GM18519 (cell line): ENCODE data around the gene PLXNA2.

Source experiments
- ATAC-seq: cut with Tn5 transposase; IDR thresholded peaks from one replicate; pipeline ENCODE4 v1.9.1; 2021; ENCODE audit warnings: mild to moderate bottlenecking, moderate library complexity; ENCODE audit not compliant: unreplicated experiment, low FRiP score

The PLXNA2 gene

GRCh38 chr1:208008534-208008933 is 235.7 kb downstream of the PLXNA2 start:
- ATAC-seq: no peak

GRCh38 chr1:208007938-208008342 is 236.2 kb downstream of the PLXNA2 start:
- ATAC-seq: no peak

DNA sequence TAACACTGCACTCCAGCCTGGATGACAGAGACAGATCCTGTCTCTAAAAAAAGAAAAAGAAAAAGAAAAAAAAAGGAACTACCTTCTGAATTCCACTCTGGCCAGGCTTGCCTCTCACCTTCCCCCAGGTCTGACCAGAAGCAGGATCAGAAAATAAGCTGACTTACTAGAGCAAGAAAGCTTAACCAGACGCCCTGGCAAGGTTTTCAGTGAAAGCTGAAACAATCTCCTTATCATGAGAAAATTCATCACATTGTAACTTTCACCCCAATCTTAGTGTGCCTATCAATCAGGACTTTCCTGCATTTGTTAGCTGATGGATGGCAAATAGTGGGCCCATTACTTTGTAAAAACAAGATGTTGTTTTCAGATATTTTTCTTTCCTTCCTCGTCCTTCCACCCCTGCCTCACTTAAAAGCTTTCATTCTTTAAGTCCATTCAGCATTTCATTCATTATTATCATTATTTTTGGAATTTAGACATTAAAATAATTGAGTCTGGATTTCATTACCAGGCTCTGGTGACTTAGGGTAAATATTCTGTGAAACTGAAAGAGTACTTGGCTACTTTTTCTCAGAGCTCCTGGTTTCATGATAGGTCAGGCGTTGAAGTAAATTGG is 236.8 kb downstream of the PLXNA2 start:
- no peak for ATAC-seq

DNA sequence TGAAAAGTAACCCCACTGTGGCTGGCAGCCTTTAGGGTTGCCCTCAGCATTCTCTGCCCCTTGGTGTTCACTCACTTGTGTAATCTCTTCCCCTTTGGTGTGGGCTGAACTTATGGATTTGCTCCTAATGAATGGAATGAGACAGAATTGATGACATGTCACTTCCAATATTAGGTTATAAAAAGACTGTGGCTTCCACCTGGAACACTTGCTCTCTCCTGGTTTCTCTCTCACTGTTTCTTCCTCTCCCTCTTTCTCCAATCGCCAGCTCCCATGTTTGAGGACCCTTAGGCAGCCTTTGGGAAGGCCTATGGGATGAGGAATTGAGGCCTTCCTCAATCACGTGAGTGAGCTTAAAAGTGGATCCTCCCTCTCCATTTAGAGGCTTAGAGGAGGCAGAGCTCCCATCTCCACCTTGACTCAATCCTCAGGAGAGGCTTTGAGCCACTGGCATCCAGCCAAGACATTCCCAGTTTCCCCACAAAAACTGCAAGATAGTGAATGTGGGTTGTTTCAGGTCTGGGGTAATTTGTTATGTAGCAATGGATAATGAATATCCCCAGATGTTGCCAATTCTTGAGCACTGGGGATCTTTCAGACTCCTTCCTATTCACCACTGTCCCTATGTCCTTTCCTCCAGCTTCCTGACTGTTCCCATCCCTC is 237.8 kb downstream of the PLXNA2 start:
- no peak for ATAC-seq

- no peak for ATAC-seq
Measured at GRCh38 chr1:208004851-208005250, 239.3 kb downstream of the PLXNA2 start.

- no peak for ATAC-seq
Measured at GRCh38 chr1:208003241-208003640, 240.9 kb downstream of the PLXNA2 start.

DNA sequence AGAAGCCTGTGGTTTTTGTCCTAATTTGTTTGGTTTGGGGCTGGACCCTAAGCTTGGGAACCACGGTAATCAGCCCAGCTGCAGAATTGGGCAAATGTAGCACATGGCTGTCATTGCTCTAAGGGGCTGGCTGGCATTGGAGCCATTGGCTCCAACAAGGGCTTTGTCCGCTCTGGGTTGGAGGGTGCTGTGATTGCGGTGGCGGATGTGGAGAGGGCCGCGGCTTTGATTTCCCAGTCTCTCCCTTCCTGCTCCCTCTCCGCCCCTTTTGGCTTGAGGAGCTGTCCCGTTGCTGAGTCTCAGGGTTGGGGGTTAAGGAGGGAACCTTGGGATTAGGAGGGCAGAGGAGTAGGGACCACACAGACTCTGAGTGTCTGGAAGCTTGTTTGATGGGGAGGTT is 241.5 kb downstream of the PLXNA2 start:
- no peak for ATAC-seq

DNA sequence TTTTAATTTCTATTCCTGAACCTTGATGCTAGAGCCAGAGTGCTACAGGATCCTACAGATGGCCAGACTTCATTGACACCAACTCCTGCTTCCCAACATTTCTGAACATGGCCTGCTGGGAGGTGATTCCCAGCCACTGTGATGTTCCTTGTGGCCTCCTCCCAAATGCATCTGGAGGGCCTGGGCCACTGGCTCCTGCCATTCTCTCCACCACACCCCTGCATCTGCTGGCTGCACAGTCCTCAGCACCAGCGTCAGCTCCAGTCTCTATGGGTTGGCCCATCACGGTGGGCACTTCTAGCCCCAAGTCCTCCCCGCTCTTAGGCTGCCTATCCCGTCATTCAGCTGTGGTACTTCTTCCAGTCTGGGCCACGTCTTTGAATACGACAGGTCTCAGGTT is 242.1 kb downstream of the PLXNA2 start:
- no peak for ATAC-seq

GRCh38 chr1:208000504-208000903 is 243.7 kb downstream of the PLXNA2 start:
- no peak for ATAC-seq

DNA sequence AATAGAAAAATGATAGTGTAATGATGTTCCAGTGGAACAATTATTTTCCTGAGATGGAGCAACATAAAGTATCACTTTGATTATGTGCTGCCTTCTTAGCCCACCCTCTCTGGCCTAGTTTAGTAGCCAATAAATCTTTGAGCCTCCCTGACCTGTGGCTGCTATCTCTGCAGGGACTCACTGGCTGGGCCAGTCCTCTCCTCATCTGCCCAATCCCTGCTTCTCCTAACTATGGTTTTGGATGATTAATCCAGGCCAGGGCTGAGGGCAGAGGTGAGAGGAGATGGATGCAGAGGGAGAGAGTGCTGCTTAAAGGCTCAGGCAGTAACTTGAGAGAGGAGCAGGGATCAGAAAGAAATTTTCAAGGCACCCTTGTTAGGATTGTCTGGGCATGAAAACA is 244.2 kb downstream of the PLXNA2 start:
- ATAC-seq: no peak

DNA sequence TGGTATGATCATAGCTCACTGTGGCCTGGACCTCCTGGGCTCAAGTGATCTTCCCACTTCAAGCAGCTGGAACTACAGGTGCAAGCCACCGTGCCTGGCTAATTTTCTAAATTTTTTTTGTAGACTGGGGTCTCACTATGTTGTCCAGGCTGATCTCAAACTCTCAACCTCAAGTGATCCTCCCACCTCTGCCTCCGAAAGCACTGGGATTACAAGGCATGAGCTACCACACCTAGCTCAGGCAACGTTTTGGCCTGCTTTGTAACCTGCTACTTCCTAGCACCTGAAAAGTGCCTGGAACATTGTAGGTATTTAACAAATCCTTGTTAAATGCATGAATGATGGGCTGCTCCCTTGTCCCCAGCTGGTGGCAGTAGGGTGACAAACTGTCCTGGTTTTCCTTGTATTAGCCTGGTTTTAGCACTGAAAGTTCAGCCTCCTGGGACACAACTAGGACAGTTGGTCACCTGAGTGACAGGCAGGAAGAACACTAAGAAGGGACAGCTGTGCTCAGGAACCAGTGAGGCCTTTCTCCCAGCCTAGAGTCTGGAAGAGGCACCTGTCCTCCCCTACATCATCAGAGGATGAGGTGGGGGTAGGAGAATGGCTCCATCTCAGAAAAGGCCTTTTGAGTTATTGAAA is 244.8 kb downstream of the PLXNA2 start:
- ATAC-seq: no peak

GRCh38 chr1:207998691-207999090 is 245.5 kb downstream of the PLXNA2 start:
- ATAC-seq: no peak

- ATAC-seq: no peak
Measured at GRCh38 chr1:207997486-207998268, 246.5 kb downstream of the PLXNA2 start.

- no peak for ATAC-seq
Measured at GRCh38 chr1:207996636-207997035, 247.5 kb downstream of the PLXNA2 start.

DNA sequence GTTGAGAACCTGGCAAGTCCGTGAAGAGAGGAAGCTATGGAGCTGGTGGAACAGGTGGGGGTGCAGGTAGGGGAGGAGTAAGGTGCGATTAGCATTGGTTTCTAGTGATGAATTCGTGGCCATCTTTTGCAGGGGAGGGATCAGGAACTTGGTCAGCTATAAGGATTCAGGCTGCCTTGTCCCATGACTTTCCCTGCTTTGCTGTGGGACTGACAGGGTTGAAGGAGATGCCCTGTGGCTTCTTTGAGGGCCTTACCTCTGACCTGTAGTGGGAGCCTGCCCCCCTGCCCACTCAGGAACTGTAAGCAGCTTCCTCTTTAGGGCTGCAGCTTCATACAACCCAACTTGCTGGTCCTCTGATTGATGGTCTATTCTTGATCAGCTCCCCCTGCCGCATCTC is 248.6 kb downstream of the PLXNA2 start:
- ATAC-seq: no peak

DNA sequence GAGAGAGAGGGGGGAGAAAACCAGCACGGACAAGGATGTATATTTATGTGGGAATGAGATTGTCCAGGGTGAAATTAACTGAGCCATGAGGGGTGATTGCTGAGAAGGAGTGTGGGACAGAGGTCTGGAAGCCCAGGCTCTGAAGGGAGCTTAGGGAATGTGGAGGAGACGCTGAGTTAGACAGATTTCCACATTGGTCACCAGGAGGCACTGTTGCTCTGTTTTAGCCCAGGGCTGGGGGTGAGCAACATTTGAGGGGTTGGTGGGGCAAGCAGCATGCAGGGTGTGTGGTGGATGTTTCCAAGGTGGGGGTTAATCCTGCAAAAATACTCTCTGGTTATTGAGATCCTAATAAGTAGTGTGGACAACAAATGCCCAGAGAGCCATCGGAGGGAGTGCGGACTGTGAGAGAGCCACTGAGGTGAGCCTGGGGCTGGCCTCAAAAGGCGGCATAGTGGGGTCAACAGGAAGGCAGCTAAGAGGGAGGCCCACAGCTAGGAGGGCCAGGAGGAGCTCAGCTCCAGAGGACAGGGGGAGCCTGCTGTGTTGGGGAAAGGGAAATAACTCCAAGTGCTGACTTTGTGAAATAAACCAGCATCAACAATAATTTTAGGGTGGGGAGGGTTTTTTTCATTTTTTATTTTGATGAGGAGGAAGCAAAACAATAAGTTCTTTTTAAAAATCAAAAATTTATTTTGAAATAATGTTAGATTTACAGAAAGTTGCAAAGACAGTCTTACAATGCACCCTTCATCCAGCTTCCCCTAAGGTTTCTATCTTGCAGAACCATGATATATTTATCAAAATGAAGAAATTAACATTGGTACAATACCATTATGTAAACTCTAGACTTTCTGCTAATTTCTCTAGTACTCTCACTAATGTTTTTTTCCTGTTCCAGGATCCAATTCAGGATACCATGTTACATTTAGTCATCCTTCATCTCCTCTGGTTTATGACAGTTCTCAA is 250.4 kb downstream of the PLXNA2 start:
- no peak for ATAC-seq

- ATAC-seq: no peak
Measured at GRCh38 chr1:207992677-207993236, 251.4 kb downstream of the PLXNA2 start.

- no peak for ATAC-seq
Measured at GRCh38 chr1:207991583-207992026, 252.6 kb downstream of the PLXNA2 start.

DNA sequence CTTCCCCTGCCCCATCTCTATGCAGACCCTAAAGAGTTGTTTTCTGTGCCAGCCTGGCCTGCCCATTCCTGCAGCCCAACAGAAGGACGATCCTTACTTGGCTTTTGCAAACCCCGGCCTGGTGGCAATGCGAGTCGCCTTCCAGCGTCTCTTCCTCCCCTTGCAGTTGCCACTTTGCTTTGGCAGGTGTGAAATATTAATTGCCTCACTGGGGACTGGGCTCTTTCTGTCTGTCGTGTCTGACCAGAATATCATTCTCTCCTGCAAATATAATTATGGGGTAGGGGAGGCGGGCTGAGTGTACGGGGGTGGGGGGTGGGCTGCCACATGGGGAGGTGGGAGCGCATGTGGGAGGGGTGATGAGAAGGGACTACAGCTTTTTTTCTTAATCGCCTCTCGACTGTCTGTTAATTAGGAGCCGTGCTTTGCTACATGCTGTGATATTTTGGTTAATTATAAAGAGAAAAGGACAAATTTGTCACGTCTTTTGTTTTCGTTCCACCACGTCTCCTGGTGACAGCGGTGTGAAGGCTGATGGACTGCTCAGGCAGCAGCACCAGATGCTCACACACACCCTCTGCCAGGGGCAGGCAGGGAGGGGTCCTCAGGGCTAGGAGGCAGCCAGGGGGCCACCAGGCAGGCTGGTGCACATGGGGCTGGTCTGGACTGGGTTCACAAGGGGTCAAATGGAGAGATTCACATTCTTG is 253.2 kb downstream of the PLXNA2 start:
- no peak for ATAC-seq
